SK-N-SH (cell line): Measurements from ENCODE around the gene NFX1. TPM values are rescaled to one million over a fixed set of nuclear protein-coding genes. Genes with fewer than 3 reads are reported as not detected.

Experiments used
- CTCF ChIA-PET: fragments of 300-600, 350-600 bp; formaldehyde crosslinking; extraction: SDS; loops from one replicate; lab custom pipeline; 2021; lab: Yijun Ruan, JAX
- POLR2A ChIA-PET: fragments of 350-600 bp; sonication (Branson Sonifier 250); formaldehyde crosslinking; extraction: SDS; loops from one replicate; lab custom pipeline; 2020; ENCODE audit warnings: antibody characterized with exemption, inconsistent platforms; lab: Yijun Ruan, JAX
- DNase-seq: peaks from one replicate; pipeline ENCODE4 v3.0.0; 2012
- H2AFZ ChIP-seq: fragments of 200-600 bp; sonication (generic); 2 replicates; pipeline ENCODE4 v1.8.1; 2016; ENCODE audit warnings: antibody characterized with exemption, mild to moderate bottlenecking, low read depth
- H3F3A ChIP-seq: fragments of 200-600 bp; sonication (generic); replicated peaks from 2 replicates; pipeline ENCODE3; 2016; ENCODE audit warnings: antibody characterized with exemption, mild to moderate bottlenecking; ENCODE audit not compliant: insufficient read depth
- H3K27ac ChIP-seq, 2 experiments: fragments of 200-500 bp in 1 of 2; fragments of 200-600 bp in 1 of 2; sonication (Bioruptor generic) in 1 of 2; sonication (generic), shearing (Covaris generic) in 1 of 2; 2 replicates each; pipeline versions ENCODE4 v1.5.1 to v1.6.1; 2014 to 2016; ENCODE audit warnings: low read depth in 2 of 2, inconsistent platforms in 1 of 2, low read length in 1 of 2, mild to moderate bottlenecking in 1 of 2, mixed read lengths in 1 of 2
- H3K27me3 ChIP-seq: fragments of 200-600 bp; sonication (generic), shearing (Covaris generic); 2 replicates; pipeline ENCODE4 v1.6.1; 2016; ENCODE audit warnings: mixed run types; ENCODE audit not compliant: insufficient read depth
- H3K36me3 ChIP-seq, 2 experiments: fragments of 200-500 bp in 1 of 2; fragments of 200-600 bp in 1 of 2; sonication (Bioruptor generic) in 1 of 2; sonication (generic) in 1 of 2; replicated peaks in 1 of 2; 2 replicates each; pipeline versions ENCODE3 to v1.5.1; 2014 to 2016; ENCODE audit warnings: low read length in 1 of 2, mild to moderate bottlenecking in 1 of 2; ENCODE audit not compliant: insufficient read depth in 2 of 2, control insufficient read depth in 1 of 2
- H3K4me1 ChIP-seq, 2 experiments: fragments of 200-500 bp in 1 of 2; fragments of 200-600 bp in 1 of 2; sonication (Bioruptor generic) in 1 of 2; sonication (generic), shearing (Covaris generic) in 1 of 2; 2 replicates each; pipeline versions ENCODE4 v1.5.1 to v1.6.1; 2014 to 2016; ENCODE audit warnings: low read depth in 1 of 2, low read length in 1 of 2, mixed run types in 1 of 2; ENCODE audit not compliant: insufficient read depth in 2 of 2, control insufficient read depth in 1 of 2
- H3K4me2 ChIP-seq: fragments of 200-600 bp; sonication (generic), shearing (Covaris generic); 2 replicates; pipeline ENCODE4 v1.6.1; 2017; ENCODE audit warnings: mixed run types
- H3K4me3 ChIP-seq, 2 experiments: fragments of 200-500 bp in 1 of 2; fragments of 200-600 bp in 1 of 2; sonication (Bioruptor generic) in 1 of 2; sonication (generic), shearing (Covaris generic) in 1 of 2; 2 replicates each; pipeline versions ENCODE4 v1.5.1 to v1.8.1; 2014 to 2016; ENCODE audit warnings: low read depth in 2 of 2, inconsistent platforms in 1 of 2, low read length in 1 of 2, mild to moderate bottlenecking in 1 of 2, mixed read lengths in 1 of 2, moderate library complexity in 1 of 2
- H3K79me2 ChIP-seq: fragments of 200-600 bp; sonication (generic); 2 replicates; pipeline ENCODE4 v1.8.1; 2017; ENCODE audit warnings: mild to moderate bottlenecking; ENCODE audit not compliant: insufficient read depth
- H3K9ac ChIP-seq: fragments of 200-600 bp; sonication (generic); 2 replicates; pipeline ENCODE4 v1.6.1; 2017; ENCODE audit warnings: mixed run types
- H3K9me2 ChIP-seq: fragments of 200-600 bp; sonication (generic); 2 replicates; pipeline ENCODE4 v1.6.1; 2017; ENCODE audit warnings: mixed run types
- H3K9me3 ChIP-seq: fragments of 200-600 bp; sonication (generic); 2 replicates; pipeline ENCODE4 v1.6.1; 2017; ENCODE audit warnings: mixed run types, mild to moderate bottlenecking, moderate library complexity
- H4K20me1 ChIP-seq: fragments of 200-600 bp; sonication (generic); 2 replicates; pipeline ENCODE4 v1.6.1; 2017; ENCODE audit warnings: mild to moderate bottlenecking, mixed run types; ENCODE audit not compliant: insufficient read depth
- CTCF ChIP-seq: fragments of 200-600 bp; sonication (generic); IDR thresholded peaks from 2 replicates; pipeline ENCODE4 v1.6.1; 2017; ENCODE audit warnings: antibody characterized with exemption, mild to moderate bottlenecking, moderate library complexity
- ELF1 ChIP-seq: IDR thresholded peaks from 2 replicates; pipeline ENCODE4 v1.4.0; 2012
- EP300 ChIP-seq, 2 experiments: IDR thresholded peaks; 2 replicates each; pipeline versions ENCODE4 v1.4.0 to v1.6.1; 2012; ENCODE audit warnings: borderline replicate concordance in 1 of 2, low read depth in 1 of 2, low read length in 1 of 2
- EZH2phosphoT487 ChIP-seq: fragments of 200-600 bp; sonication (generic); IDR thresholded peaks from 2 replicates; pipeline ENCODE4 v1.6.1; 2017; ENCODE audit warnings: low read depth, mixed run types, mild to moderate bottlenecking, antibody characterized with exemption, moderate library complexity, borderline replicate concordance
- FOXM1 ChIP-seq: IDR thresholded peaks from 2 replicates; pipeline ENCODE4 v1.4.0; 2012; ENCODE audit warnings: low read depth, mild to moderate bottlenecking
- GABPA ChIP-seq: IDR thresholded peaks from 2 replicates; pipeline ENCODE4 v1.4.0; 2012; ENCODE audit warnings: low read depth, mild to moderate bottlenecking
- GATA2 ChIP-seq: sonication (generic); formaldehyde crosslinking; IDR thresholded peaks from 2 replicates; pipeline ENCODE4 v1.5.0; 2020; ENCODE audit warnings: mild to moderate bottlenecking, missing genetic modification reagents
- MAX ChIP-seq: IDR thresholded peaks from 2 replicates; pipeline ENCODE4 v1.4.0; 2012; ENCODE audit warnings: low read depth
- MXI1 ChIP-seq: IDR thresholded peaks from 2 replicates; pipeline ENCODE4 v1.6.1; 2012; ENCODE audit warnings: mild to moderate bottlenecking, low read depth, low read length, improper control_type of control experiment
- NRF1 ChIP-seq: IDR thresholded peaks from 2 replicates; pipeline ENCODE4 v1.6.1; 2012; ENCODE audit warnings: low read depth, mild to moderate bottlenecking, low read length
- RAD21 ChIP-seq: IDR thresholded peaks from 2 replicates; pipeline ENCODE4 v1.6.1; 2012; ENCODE audit warnings: mild to moderate bottlenecking, low read length
- RCOR1 ChIP-seq: fragments of 150-350 bp; IDR thresholded peaks from 2 replicates; pipeline ENCODE4 v1.6.1; 2017; ENCODE audit warnings: antibody characterized with exemption, low read length
- REST ChIP-seq: IDR thresholded peaks from 2 replicates; pipeline ENCODE4 v1.6.1; 2012; ENCODE audit warnings: mild to moderate bottlenecking, low read depth, low read length, moderate library complexity
- SMC3 ChIP-seq: IDR thresholded peaks from 2 replicates; pipeline ENCODE4 v1.6.1; 2012; ENCODE audit warnings: low read depth, low read length, improper control_type of control experiment
- WGBS: methylation state at CpG from one replicate; pipeline ENCODE4 v1.1.6; 2017; ENCODE audit warnings: low lambda C conversion rate; 5-methylcytosine and 5-hydroxymethylcytosine counted together
- polyA plus RNA-seq, 3 experiments: library from polyadenylated mRNA; depleted of rRNA; stranded (reverse); fragments of >200 nt; gene quantifications; 2 replicates each; pipeline ENCODE4 v1.2.3, GENCODE V29; 2012

The NFX1 gene
- polyA plus RNA-seq, 1 of the 3 experiments (the other 2 are of a cell fraction) = 19.6 TPM

GRCh38 chr9:33318781-33319180, 28.5 kb downstream of the NFX1 start:
- no peak for DNase-seq
- Histone ChIP-seq H3K9me3 (no peaks in the 10 kb centered on the region), H2AFZ (no peak overlapping the region), H3F3A (peaks cover 39% of the 10 kb centered on the region), H3K9me2 (no peaks in the 10 kb centered on the region), H3K4me3 (no peak overlapping the region), H3K4me2 (no peak overlapping the region), H3K4me1 (peaks cover 0 to 27% of the 10 kb centered on the region in 2 experiments; a peak in 2 of 4 replicates), H3K9ac (no peak overlapping the region), H3K27ac (peak overlapping the region in 1 of 2 experiments; percentile 95; a peak in 1 of 4 replicates), H3K79me2 (peaks cover 5% of the 10 kb centered on the region; the same call in 1 of the 2 replicates), H3K36me3 (peaks cover 42 to 62% of the 10 kb centered on the region in 2 experiments), H3K27me3 (no peaks in the 10 kb centered on the region), H4K20me1 (no peaks in the 10 kb centered on the region)
- TF ChIP-seq RCOR1 (no peak), MAX (no peak), ELF1 (no peak), RAD21 (no peak), FOXM1 (no peak), EP300 (IDR thresholded peaks at IDR 0.05; ENCODE audit: borderline replicate concordance in 1 of 2, low read depth in 1 of 2, low read length in 1 of 2) (no peak), GATA2 (CRISPR knock-in tag) (no peak), EZH2phosphoT487 (no peak), GABPA (no peak), SMC3 (no peak), MXI1 (no peak), REST (no peak), CTCF (no peak), NRF1 (no peak)
- ChIA-PET CTCF (no interaction called here), POLR2A (no interaction called here)
- WGBS = 97% methylated on average over 8 of the region's 8 CpGs
